ENCODE data around the gene MRPL1. TPM values are rescaled to one million over a fixed set of nuclear protein-coding genes. Genes with fewer than 3 reads are reported as not detected.

Gene MRPL1
- total RNA-seq, 1 donor from 2014 or later = 45.1 TPM

GRCh38 chr4:77826275-77826674 lies 36.4 kb upstream of the MRPL1 start:
- Mint-ChIP-seq H3K9me3 (no peaks in the 10 kb centered on the region), H3K4me3 (no peak overlapping the region), H3K27ac (ENCODE audit: unreplicated experiment) (no peak overlapping the region), H3K36me3 (ENCODE audit: low read depth) (no peaks in the 10 kb centered on the region), H3K4me1 (peaks cover 2% of the 10 kb centered on the region), H3K27me3 (ENCODE audit: low read depth) (peaks cover 7% of the 10 kb centered on the region)
- no peak for TF ChIP-seq CTCF (conservative IDR thresholded peaks at IDR 0.05)
- no peak for DNase-seq (ENCODE audit: low read depth, low spot score)

GRCh38 chr4:77827343-77827742 lies 35.3 kb upstream of the MRPL1 start:
- DNase-seq (ENCODE audit: low read depth, low spot score) = no peak
- Mint-ChIP-seq H3K27ac (ENCODE audit: unreplicated experiment) (no peak overlapping the region), H3K27me3 (ENCODE audit: low read depth) (peaks cover 7% of the 10 kb centered on the region), H3K4me3 (no peak overlapping the region), H3K9me3 (no peaks in the 10 kb centered on the region), H3K4me1 (no peaks in the 10 kb centered on the region), H3K36me3 (ENCODE audit: low read depth) (no peaks in the 10 kb centered on the region)
- no peak for TF ChIP-seq CTCF (conservative IDR thresholded peaks at IDR 0.05)

GRCh38 chr4:77833126-77833724 lies 29.4 kb upstream of the MRPL1 start:
- no peak for DNase-seq (ENCODE audit: low read depth, low spot score)
- TF ChIP-seq CTCF (conservative IDR thresholded peaks at IDR 0.05) = no peak
- Mint-ChIP-seq H3K4me1 (no peaks in the 10 kb centered on the region), H3K9me3 (no peaks in the 10 kb centered on the region), H3K27ac (ENCODE audit: unreplicated experiment) (no peak overlapping the region), H3K36me3 (ENCODE audit: low read depth) (no peaks in the 10 kb centered on the region), H3K4me3 (no peak overlapping the region), H3K27me3 (ENCODE audit: low read depth) (peaks cover 13% of the 10 kb centered on the region)

GRCh38 chr4:77834403-77834802 lies 28.2 kb upstream of the MRPL1 start:
- Mint-ChIP-seq H3K36me3 (ENCODE audit: low read depth) (no peaks in the 10 kb centered on the region), H3K4me1 (no peaks in the 10 kb centered on the region), H3K4me3 (no peak overlapping the region), H3K9me3 (no peaks in the 10 kb centered on the region), H3K27ac (ENCODE audit: unreplicated experiment) (no peak overlapping the region), H3K27me3 (ENCODE audit: low read depth) (peaks cover 6% of the 10 kb centered on the region)
- no peak for DNase-seq (ENCODE audit: low read depth, low spot score)
- no peak for TF ChIP-seq CTCF (conservative IDR thresholded peaks at IDR 0.05)

GRCh38 chr4:77843628-77844027 lies 19.0 kb upstream of the MRPL1 start:
- Mint-ChIP-seq H3K9me3 (no peaks in the 10 kb centered on the region), H3K36me3 (ENCODE audit: low read depth) (no peaks in the 10 kb centered on the region), H3K27me3 (ENCODE audit: low read depth) (no peaks in the 10 kb centered on the region), H3K4me3 (no peak overlapping the region), H3K27ac (ENCODE audit: unreplicated experiment) (no peak overlapping the region), H3K4me1 (peaks cover 3% of the 10 kb centered on the region)
- DNase-seq (ENCODE audit: low read depth, low spot score) = no peak
- TF ChIP-seq CTCF (conservative IDR thresholded peaks at IDR 0.05) = no peak
